Ishikawa (cell line): ENCODE measurements around the gene HSF4.

ENCODE experiments used
- CEBPB ChIP-seq: IDR thresholded peaks from 2 replicates; pipeline ENCODE4 v1.6.1; 2012
- EGR1 ChIP-seq: IDR thresholded peaks from 2 replicates; pipeline ENCODE4 v1.6.1; 2012
- EP300 ChIP-seq: IDR thresholded peaks from 2 replicates; pipeline ENCODE4 v1.6.1; 2012; ENCODE audit warnings: borderline replicate concordance
- FOXM1 ChIP-seq: IDR thresholded peaks from 2 replicates; pipeline ENCODE4 v1.6.1; 2012; ENCODE audit warnings: low read depth, borderline replicate concordance
- MAX ChIP-seq: IDR thresholded peaks from 2 replicates; pipeline ENCODE4 v1.6.1; 2012
- NFIC ChIP-seq: IDR thresholded peaks from 2 replicates; pipeline ENCODE4 v1.6.1; 2012
- RAD21 ChIP-seq: IDR thresholded peaks from 2 replicates; pipeline ENCODE4 v1.6.1; 2012; ENCODE audit warnings: low read depth
- REST ChIP-seq: IDR thresholded peaks from 2 replicates; pipeline ENCODE4 v1.6.1; 2012; ENCODE audit warnings: low read depth, mild to moderate bottlenecking
- TAF1 ChIP-seq: IDR thresholded peaks from 2 replicates; pipeline ENCODE4 v1.6.1; 2012; ENCODE audit warnings: low read depth, mild to moderate bottlenecking
- USF1 ChIP-seq: IDR thresholded peaks from 2 replicates; pipeline ENCODE4 v1.6.1; 2012
- YY1 ChIP-seq: IDR thresholded peaks from 2 replicates; pipeline ENCODE4 v1.6.1; 2012; ENCODE audit warnings: low read depth
- ZBTB7A ChIP-seq: IDR thresholded peaks from 2 replicates; pipeline ENCODE4 v1.6.1; 2012; ENCODE audit warnings: low read depth

- TF ChIP-seq MAX: no peak
- no peak for TF ChIP-seq YY1
- TF ChIP-seq RAD21: no peak
- no peak for TF ChIP-seq REST
- no peak for TF ChIP-seq FOXM1
- TF ChIP-seq TAF1: no peak
- TF ChIP-seq EP300: no peak
- no peak for TF ChIP-seq NFIC
- TF ChIP-seq EGR1: no peak
- no peak for TF ChIP-seq CEBPB
- TF ChIP-seq USF1: no peak
- TF ChIP-seq ZBTB7A: no peak
Observed at GRCh38 chr16:67161595-67162058, 2.9 kb upstream of the HSF4 start.
